Astrocyte of the cerebellum (primary cell): ENCODE results near the gene ORAI3.

Experiments
- DNase-seq: peaks from one replicate; pipeline ENCODE4 v3.0.0-alpha.2; 2011; ENCODE audit warnings: low read depth
- H3K4me3 ChIP-seq: 2 replicates; pipeline ENCODE4 v1.5.1; 2011; ENCODE audit warnings: mild to moderate bottlenecking, low read depth, low read length, moderate library complexity
- CTCF ChIP-seq: IDR thresholded peaks from 2 replicates; pipeline ENCODE4 v1.5.1; 2012; ENCODE audit warnings: low read length, low read depth, moderate library complexity, mild to moderate bottlenecking; ENCODE audit errors: missing control alignments
- in situ Hi-C: cut with HindIII; loops from 2 replicates; pipeline ENCODE4 v1.10.0; 2017; ENCODE audit warnings: low sequenced_read_pairs

Gene ORAI3

GRCh38 chr16:30982548-30983288, 33.9 kb downstream of the ORAI3 start:
- DNase-seq = no peak
- no peak for TF ChIP-seq CTCF
- no peak overlapping the region for H3K4me3 ChIP-seq
- in situ Hi-C loops = no loop called here

GRCh38 chr16:30983289-30983889, 34.5 kb downstream of the ORAI3 start:
- DNase-seq = no peak
- TF ChIP-seq CTCF = no peak
- in situ Hi-C loops = no loop called here
- H3K4me3 ChIP-seq = no peak overlapping the region

GRCh38 chr16:30983898-30984610, 35.2 kb downstream of the ORAI3 start:
- DNase-seq = no peak
- TF ChIP-seq CTCF = no peak
- in situ Hi-C loops = no loop called here
- no peak overlapping the region for H3K4me3 ChIP-seq

- DNase-seq = peak; percentile 34
- in situ Hi-C loops = no loop called here
- TF ChIP-seq CTCF = peak; percentile 91
- H3K4me3 ChIP-seq = peak within 1 kb of the TSS; percentile 33
Observed at GRCh38 chr16:30984669-30985400, 36.0 kb downstream of the ORAI3 start, which contains the start of gene HSD3B7. HSD3B7 (plus strand) TSS chr16:30985207; CDS start chr16:30985659, 452 bp downstream.

- in situ Hi-C loops = no loop called here
- TF ChIP-seq CTCF = no peak
- no peak for DNase-seq
- peak overlapping the region; percentile 33 for H3K4me3 ChIP-seq
Observed at GRCh38 chr16:30985401-30986128, 36.7 kb downstream of the ORAI3 start.
